ENCODE results near the gene DIP2B.

DNA sequence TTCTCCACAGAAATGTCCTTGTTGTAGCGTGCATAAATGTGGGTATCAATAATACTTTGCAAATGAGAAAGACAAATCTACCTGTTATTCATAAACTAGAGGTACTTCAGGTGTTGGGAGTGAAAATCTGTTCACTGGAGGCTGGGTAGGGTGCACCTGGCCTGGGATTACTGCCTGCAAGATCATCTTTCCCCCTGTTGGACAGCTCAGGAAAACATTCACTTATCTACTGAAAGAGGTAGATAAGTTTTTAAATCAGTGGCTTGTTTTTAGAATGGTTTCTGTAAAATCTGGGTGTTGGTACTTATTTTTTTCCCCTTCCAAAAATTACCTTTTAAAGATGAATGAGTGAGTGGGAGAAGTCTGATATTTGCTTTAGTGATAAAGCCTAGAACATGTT is 95.6 kb downstream of the DIP2B start:
- TF ChIP-seq, protein P1, sequence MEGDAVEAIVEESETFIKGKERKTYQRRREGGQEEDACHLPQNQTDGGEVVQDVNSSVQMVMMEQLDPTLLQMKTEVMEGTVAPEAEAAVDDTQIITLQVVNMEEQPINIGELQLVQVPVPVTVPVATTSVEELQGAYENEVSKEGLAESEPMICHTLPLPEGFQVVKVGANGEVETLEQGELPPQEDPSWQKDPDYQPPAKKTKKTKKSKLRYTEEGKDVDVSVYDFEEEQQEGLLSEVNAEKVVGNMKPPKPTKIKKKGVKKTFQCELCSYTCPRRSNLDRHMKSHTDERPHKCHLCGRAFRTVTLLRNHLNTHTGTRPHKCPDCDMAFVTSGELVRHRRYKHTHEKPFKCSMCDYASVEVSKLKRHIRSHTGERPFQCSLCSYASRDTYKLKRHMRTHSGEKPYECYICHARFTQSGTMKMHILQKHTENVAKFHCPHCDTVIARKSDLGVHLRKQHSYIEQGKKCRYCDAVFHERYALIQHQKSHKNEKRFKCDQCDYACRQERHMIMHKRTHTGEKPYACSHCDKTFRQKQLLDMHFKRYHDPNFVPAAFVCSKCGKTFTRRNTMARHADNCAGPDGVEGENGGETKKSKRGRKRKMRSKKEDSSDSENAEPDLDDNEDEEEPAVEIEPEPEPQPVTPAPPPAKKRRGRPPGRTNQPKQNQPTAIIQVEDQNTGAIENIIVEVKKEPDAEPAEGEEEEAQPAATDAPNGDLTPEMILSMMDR (conservative IDR thresholded peaks at IDR 0.05; ENCODE audit: low read length), result no peak
- TF ChIP-seq EZH2phosphoT487 (IDR thresholded peaks at IDR 0.05; ENCODE audit: borderline replicate concordance, low read depth, low read length), result no peak
